BLaER1 treated with 17β-estradiol and CSF1 and Interleukin-3, amounts not matched to agents 10 nM and 100 nM (cell line): ENCODE results near the gene DPEP1.
"Not testable (repeated sequence)": the region's sequence is repeated elsewhere in the genome, so short reads cannot be mapped to it uniquely, and the experiment has no call there.

Experiments used
- H3K27ac ChIP-seq, 11 experiments: shearing (Covaris generic); formaldehyde crosslinking; 2 replicates each; pipeline ENCODE4 v1.8.1; 2022
- H3K27me3 ChIP-seq, 11 experiments: shearing (Covaris generic); formaldehyde crosslinking; 2 replicates each; pipeline ENCODE4 v1.8.1; 2022
- H3K36me3 ChIP-seq, 11 experiments: shearing (Covaris generic); formaldehyde crosslinking; 2 replicates each; pipeline ENCODE4 v1.8.1; 2022
- H3K4me1 ChIP-seq, 10 experiments: shearing (Covaris generic); formaldehyde crosslinking; 2 replicates each; pipeline ENCODE4 v1.8.1; 2022
- H3K4me2 ChIP-seq, 11 experiments: shearing (Covaris generic); formaldehyde crosslinking; 2 replicates each; pipeline ENCODE4 v1.8.1; 2022
- H3K4me3 ChIP-seq, 10 experiments: shearing (Covaris generic); formaldehyde crosslinking; 2 replicates each; pipeline ENCODE4 v1.8.1; 2022
- H3K9ac ChIP-seq, 11 experiments: shearing (Covaris generic); formaldehyde crosslinking; 2 replicates each; pipeline ENCODE4 v1.8.1; 2022
- H3K9me3 ChIP-seq, 11 experiments: shearing (Covaris generic); formaldehyde crosslinking; replicated peaks in 1 of 11; 2 replicates each; pipeline ENCODE4 v1.8.1; 2022
- H4K20me1 ChIP-seq, 11 experiments: shearing (Covaris generic); formaldehyde crosslinking; 2 replicates each; pipeline ENCODE4 v1.8.1; 2022
- Cebpa-rat ChIP-seq, 11 experiments: shearing (Covaris generic); IDR thresholded peaks; 2 replicates each; pipeline ENCODE4 v1.8.1; 2022

DPEP1 gene

GRCh38 chr16:89670496-89671431, 57.3 kb downstream of the DPEP1 start:
- Histone ChIP-seq H3K9me3 (peaks cover under 1 to 23% (median 14%) of the 10 kb centered on the region in 11 experiments; a peak in 19 of 22 replicates), H3K4me2 (peak overlapping the region in 3 of 11 experiments; percentile 7 to 64 (median 10); a peak in 3 of 22 replicates), H3K36me3 (peaks cover 0 to 23% (median 8%) of the 10 kb centered on the region in 11 experiments; a peak in 14 of 22 replicates), H3K4me3 (no peak overlapping the region), H3K27ac (no peak overlapping the region), H4K20me1 (peaks cover 0 to 8% (median 0%) of the 10 kb centered on the region in 11 experiments; a peak in 4 of 22 replicates), H3K9ac (peak overlapping the region in 2 of 11 experiments; percentile 20 to 43; a peak in 1 of 22 replicates), H3K27me3 (no peaks in the 10 kb centered on the region), H3K4me1 (peaks cover 17 to 26% (median 20%) of the 10 kb centered on the region in 10 experiments)
- TF ChIP-seq Cebpa-rat (IDR thresholded peaks at IDR 0.05): no peak

GRCh38 chr16:89671565-89671964, 58.1 kb downstream of the DPEP1 start:
- H3K9ac ChIP-seq, H3K4me2 ChIP-seq, H3K4me3 ChIP-seq, H3K27ac ChIP-seq, H4K20me1 ChIP-seq, H3K27me3 ChIP-seq: not testable (repeated sequence)
- Histone ChIP-seq H3K4me1 (peaks cover 17 to 26% (median 20%) of the 10 kb centered on the region in 10 experiments), H3K9me3 (peaks cover 1 to 23% (median 14%) of the 10 kb centered on the region in 11 experiments; a peak in 20 of 22 replicates), H3K36me3 (peaks cover 0 to 15% (median under 1%) of the 10 kb centered on the region in 11 experiments; a peak in 11 of 22 replicates)

- Histone ChIP-seq H3K4me3 (no peak overlapping the region), H3K27ac (no peak overlapping the region), H3K9me3 (peaks cover 5 to 27% (median 20%) of the 10 kb centered on the region in 11 experiments), H3K4me2 (no peak overlapping the region), H3K27me3 (no peaks in the 10 kb centered on the region), H3K9ac (no peak overlapping the region), H3K36me3 (peaks cover 0 to 17% (median 2%) of the 10 kb centered on the region in 11 experiments; a peak in 6 of 22 replicates), H4K20me1 (peaks cover 0 to 8% (median 0%) of the 10 kb centered on the region in 11 experiments; a peak in 4 of 22 replicates), H3K4me1 (peaks cover 16 to 26% (median 20%) of the 10 kb centered on the region in 10 experiments)
- TF ChIP-seq Cebpa-rat (IDR thresholded peaks at IDR 0.05): no peak
Observed at GRCh38 chr16:89672177-89672941, 58.9 kb downstream of the DPEP1 start.

- Histone ChIP-seq H3K4me2 (no peak overlapping the region), H3K4me1 (no peaks in the 10 kb centered on the region), H4K20me1 (no peaks in the 10 kb centered on the region), H3K27ac (no peak overlapping the region), H3K9me3 (peaks cover 50 to 78% (median 71%) of the 10 kb centered on the region in 11 experiments), H3K9ac (no peak overlapping the region), H3K36me3 (peaks cover 5 to 58% (median 38%) of the 10 kb centered on the region in 11 experiments; a peak in 21 of 22 replicates), H3K4me3 (peak overlapping the region in 2 of 10 experiments; percentile 6 to 29; a peak in 3 of 20 replicates), H3K27me3 (no peaks in the 10 kb centered on the region)
- TF ChIP-seq Cebpa-rat (IDR thresholded peaks at IDR 0.05): no peak
Observed at GRCh38 chr16:89678258-89678657, 64.8 kb downstream of the DPEP1 start.

GRCh38 chr16:89685916-89686315, 72.5 kb downstream of the DPEP1 start:
- no peak for TF ChIP-seq Cebpa-rat (IDR thresholded peaks at IDR 0.05)
- no peak overlapping the region for H3K9ac ChIP-seq
- H3K4me1 ChIP-seq: peaks cover 13 to 27% (median 19%) of the 10 kb centered on the region in 10 experiments
- no peak overlapping the region for H3K4me3 ChIP-seq
- H3K4me2 ChIP-seq: 0 out of 22 replicates have a peak overlapping the region, but pooled peaks of 2 of the 11 experiments have one; percentile 85 to 87
- peaks cover 0 to 39% (median 20%) of the 10 kb centered on the region in 11 experiments; a peak in 13 of 22 replicates for H4K20me1 ChIP-seq
- no peaks in the 10 kb centered on the region for H3K27me3 ChIP-seq
- H3K36me3 ChIP-seq: peaks cover 18 to 73% (median 63%) of the 10 kb centered on the region in 11 experiments
- peaks cover 17 to 47% (median 39%) of the 10 kb centered on the region in 11 experiments for H3K9me3 ChIP-seq
- no peak overlapping the region for H3K27ac ChIP-seq

- H3K36me3 ChIP-seq: peaks cover 24 to 76% (median 65%) of the 10 kb centered on the region in 11 experiments
- no peaks in the 10 kb centered on the region for H3K27me3 ChIP-seq
- no peak for TF ChIP-seq Cebpa-rat (IDR thresholded peaks at IDR 0.05)
- H3K9ac ChIP-seq: peak within 1 kb of the TSS; percentile 77 to 96 (median 88)
- peak within 1 kb of the TSS; percentile 85 to 99 (median 97) for H3K4me2 ChIP-seq
- H3K27ac ChIP-seq: peak within 1 kb of the TSS; percentile 55 to 96 (median 88); a peak in 20 of 22 replicates
- peaks cover 13 to 33% (median 25%) of the 10 kb centered on the region in 10 experiments for H3K4me1 ChIP-seq
- peaks cover 0 to 41% (median 25%) of the 10 kb centered on the region in 11 experiments; a peak in 15 of 22 replicates for H4K20me1 ChIP-seq
- peaks cover 13 to 40% (median 34%) of the 10 kb centered on the region in 11 experiments for H3K9me3 ChIP-seq
- peak within 1 kb of the TSS; percentile 66 to 86 (median 80) for H3K4me3 ChIP-seq
Observed at GRCh38 chr16:89686520-89687091, 73.2 kb downstream of the DPEP1 start, which contains the start of gene CDK10. Gene CDK10 (plus strand): TSS chr16:89686689. CDS start chr16:89686711, 22 bp downstream.

GRCh38 chr16:89687092-89687940, 73.9 kb downstream of the DPEP1 start:
- no peak for TF ChIP-seq Cebpa-rat (IDR thresholded peaks at IDR 0.05)
- H4K20me1 ChIP-seq: peaks cover 0 to 48% (median 32%) of the 10 kb centered on the region in 11 experiments; a peak in 17 of 22 replicates
- peak overlapping the region; percentile 55 to 96 (median 88); a peak in 20 of 22 replicates for H3K27ac ChIP-seq
- no peaks in the 10 kb centered on the region for H3K27me3 ChIP-seq
- H3K36me3 ChIP-seq: peaks cover 31 to 78% (median 69%) of the 10 kb centered on the region in 11 experiments
- H3K9me3 ChIP-seq: peaks cover 13 to 34% (median 31%) of the 10 kb centered on the region in 11 experiments
- H3K4me1 ChIP-seq: peaks cover 13 to 41% (median 32%) of the 10 kb centered on the region in 10 experiments
- peak overlapping the region; percentile 85 to 99 (median 97) for H3K4me2 ChIP-seq
- H3K4me3 ChIP-seq: peak overlapping the region; percentile 66 to 86 (median 80)
- peak overlapping the region; percentile 77 to 96 (median 88) for H3K9ac ChIP-seq
